Esophagus squamous epithelium (tissue), 4 donors: Measurements from ENCODE around the gene ANKRD11.

Source experiments
- CTCF ChIP-seq, 6 experiments: fragments of 450-650 bp in 4 of 6; fragments of 200-600 bp in 2 of 6; sonication (generic) in 2 of 6; IDR thresholded peaks; one replicate each; pipeline ENCODE4 v1.5.1; 2016 to 2019; ENCODE audit warnings: antibody characterized with exemption in 6 of 6, mild to moderate bottlenecking in 4 of 6, moderate library complexity in 4 of 6
- POLR2A ChIP-seq, 4 donors: fragments of 450-650 bp; IDR thresholded peaks; one replicate each; pipeline ENCODE4 v1.6.1; 2017; ENCODE audit warnings: antibody characterized with exemption in 4 of 4, mild to moderate bottlenecking in 4 of 4, moderate library complexity in 3 of 4

- TF ChIP-seq CTCF (IDR thresholded peaks at IDR 0.05): no peak
- no peak for TF ChIP-seq POLR2A (IDR thresholded peaks at IDR 0.05)
Measured at GRCh38 chr16:89443727-89444084, 46.7 kb downstream of the ANKRD11 start.
